22Rv1 (cell line): ENCODE data around the gene SLC25A21.

Source experiments
- ZFX ChIP-seq: fragments of 450-650 bp; IDR thresholded peaks from 2 replicates; pipeline ENCODE4 v1.6.1; 2017; ENCODE audit warnings: antibody characterized with exemption, borderline replicate concordance
- TF ChIP-seq, protein P1 (sequence below): fragments of 450-650 bp; IDR thresholded peaks from 2 replicates; pipeline ENCODE4 v1.5.1; 2017; ENCODE audit warnings: mild to moderate bottlenecking

GRCh38 chr14:36967892-36968555, 204.4 kb downstream of the SLC25A21 start:
- TF ChIP-seq ZFX = no peak
- TF ChIP-seq, protein P1, sequence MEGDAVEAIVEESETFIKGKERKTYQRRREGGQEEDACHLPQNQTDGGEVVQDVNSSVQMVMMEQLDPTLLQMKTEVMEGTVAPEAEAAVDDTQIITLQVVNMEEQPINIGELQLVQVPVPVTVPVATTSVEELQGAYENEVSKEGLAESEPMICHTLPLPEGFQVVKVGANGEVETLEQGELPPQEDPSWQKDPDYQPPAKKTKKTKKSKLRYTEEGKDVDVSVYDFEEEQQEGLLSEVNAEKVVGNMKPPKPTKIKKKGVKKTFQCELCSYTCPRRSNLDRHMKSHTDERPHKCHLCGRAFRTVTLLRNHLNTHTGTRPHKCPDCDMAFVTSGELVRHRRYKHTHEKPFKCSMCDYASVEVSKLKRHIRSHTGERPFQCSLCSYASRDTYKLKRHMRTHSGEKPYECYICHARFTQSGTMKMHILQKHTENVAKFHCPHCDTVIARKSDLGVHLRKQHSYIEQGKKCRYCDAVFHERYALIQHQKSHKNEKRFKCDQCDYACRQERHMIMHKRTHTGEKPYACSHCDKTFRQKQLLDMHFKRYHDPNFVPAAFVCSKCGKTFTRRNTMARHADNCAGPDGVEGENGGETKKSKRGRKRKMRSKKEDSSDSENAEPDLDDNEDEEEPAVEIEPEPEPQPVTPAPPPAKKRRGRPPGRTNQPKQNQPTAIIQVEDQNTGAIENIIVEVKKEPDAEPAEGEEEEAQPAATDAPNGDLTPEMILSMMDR = no peak
